T-cell (primary cell): ENCODE results near the gene PSENEN. TPM values are rescaled to one million over a fixed set of nuclear protein-coding genes. Genes with fewer than 3 reads are reported as not detected.

ENCODE experiments used
- ATAC-seq, 4 experiments: fragments of 200-7000 bp in 3 of 4; fragments of 150-1000 bp in 1 of 4; cut with Tn5 transposase; replicated peaks in 1 of 4; 1 replicate in 3 of 4; 2 replicates in 1 of 4; pipeline ENCODE4 v1.10.0; 2021; ENCODE audit warnings: moderate library complexity in 3 of 4, mild to moderate bottlenecking in 2 of 4, moderate number of reproducible peaks in 1 of 4
- CTCF ChIA-PET, 2 donors: fragments of 300-600 bp; sonication (Branson Sonifier 250); formaldehyde crosslinking; loops; one replicate each; lab custom pipeline; 2022; ENCODE audit warnings: antibody characterized with exemption in 2 of 2; lab: Charles Lee
- POLR2A ChIA-PET, 2 donors: fragments of 300-600 bp; sonication (Branson Sonifier 250); formaldehyde crosslinking; loops; one replicate each; lab custom pipeline; 2022; ENCODE audit warnings: antibody characterized with exemption in 2 of 2; lab: Charles Lee
- DNase-seq, 35 experiments: peaks; one replicate each; pipeline versions ENCODE4 v3.0.0 to v3.0.0-alpha.2; 2013 to 2023
- H3K27ac ChIP-seq: one replicate; pipeline ENCODE4 v1.5.1; 2013; ENCODE audit warnings: low read length
- H3K27me3 ChIP-seq, 2 experiments: replicated peaks in 1 of 2; 1 replicate in 1 of 2; 2 replicates in 1 of 2; pipeline versions ENCODE4 v1.6.1 to v1.7.0; 2013; ENCODE audit warnings: low read length in 1 of 2, mixed read lengths in 1 of 2; ENCODE audit not compliant: control insufficient read depth in 2 of 2, insufficient read depth in 2 of 2; ENCODE audit errors: extremely low read depth in 1 of 2
- H3K36me3 ChIP-seq, 2 donors: 1 replicate in 1 of 2; 2 replicates in 1 of 2; pipeline versions ENCODE4 v1.6.1 to v1.7.0; 2013; ENCODE audit warnings: low read length in 1 of 2; ENCODE audit not compliant: control insufficient read depth in 2 of 2, insufficient read depth in 1 of 2; ENCODE audit errors: extremely low read depth in 1 of 2
- H3K4me1 ChIP-seq, 2 experiments: 1 replicate in 1 of 2; 2 replicates in 1 of 2; pipeline versions ENCODE4 v1.6.1 to v1.7.0; 2013; ENCODE audit warnings: low read length in 2 of 2, mixed read lengths in 1 of 2; ENCODE audit not compliant: insufficient read depth in 2 of 2, control insufficient read depth in 1 of 2; ENCODE audit errors: extremely low read depth in 1 of 2
- H3K4me3 ChIP-seq, 2 donors: 1 replicate in 1 of 2; 2 replicates in 1 of 2; pipeline versions ENCODE4 v1.5.1 to v1.7.0; 2013; ENCODE audit warnings: mild to moderate bottlenecking in 2 of 2, low read length in 1 of 2, moderate library complexity in 1 of 2; ENCODE audit not compliant: control insufficient read depth in 1 of 2; ENCODE audit errors: extremely low read depth in 1 of 2
- H3K9me3 ChIP-seq: 2 replicates; pipeline ENCODE4 v1.7.0; 2013
- H3K27ac Mint-ChIP-seq, 2 donors: one replicate each; pipeline ENCODE4 v1.8.0; 2020 to 2021; ENCODE audit warnings: mild to moderate bottlenecking in 2 of 2, mixed read lengths in 2 of 2
- H3K27me3 Mint-ChIP-seq, 2 donors: one replicate each; pipeline ENCODE4 v1.8.0; 2021 to 2022; ENCODE audit warnings: mixed read lengths in 2 of 2
- H3K36me3 Mint-ChIP-seq: one replicate; pipeline ENCODE4 v1.8.0; 2021; ENCODE audit warnings: mixed read lengths
- H3K4me1 Mint-ChIP-seq, 3 donors: one replicate each; pipeline ENCODE4 v1.8.0; 2020 to 2022; ENCODE audit warnings: mixed read lengths in 3 of 3, mild to moderate bottlenecking in 1 of 3
- H3K4me3 Mint-ChIP-seq, 3 donors: one replicate each; pipeline ENCODE4 v1.8.0; 2020 to 2022; ENCODE audit warnings: mild to moderate bottlenecking in 3 of 3, mixed read lengths in 3 of 3, moderate library complexity in 3 of 3
- H3K9me3 Mint-ChIP-seq, 3 donors: one replicate each; pipeline ENCODE4 v1.8.0; 2020 to 2022; ENCODE audit warnings: mixed read lengths in 3 of 3
- WGBS: methylation state at CpG from one replicate; pipeline ENCODE4 v1.1.5; 2013; ENCODE audit warnings: missing lambda C conversion rate; ENCODE audit not compliant: insufficient coverage; 5-methylcytosine and 5-hydroxymethylcytosine counted together
- total RNA-seq, 35 experiments: library from RNA in 6 of 35; stranded (reverse) in 6 of 35; fragments of 120-200 nt in 1 of 35; gene quantifications; one replicate each; pipeline versions ENCODE4 v1.2.1 to v1.2.4 and lab custom pipeline; 2013 to 2026

PSENEN gene
- total RNA-seq, 5 donors from 2014 or later (not counting 1 experiment from before 2014, with no cell fraction given): 21.2 to 33.5 (median 24.5) TPM

GRCh38 chr19:35713904-35714495 is 31.5 kb upstream of the PSENEN start:
- H3K4me3 ChIP-seq: peak overlapping the region; percentile 30 to 52

GRCh38 chr19:35714601-35715354 is 30.7 kb upstream of the PSENEN start:
- POLR2A ChIA-PET: no interaction called here
- Histone ChIP-seq H3K4me3 (no peak overlapping the region), H3K27ac (peak overlapping the region; percentile 28), H3K36me3 (no peaks in the 10 kb centered on the region), H3K9me3 (no peaks in the 10 kb centered on the region), H3K27me3 (no peaks in the 10 kb centered on the region), H3K4me1 (peaks cover 16 to 86% of the 10 kb centered on the region in 2 experiments)
- Mint-ChIP-seq H3K27me3 (no peaks in the 10 kb centered on the region), H3K36me3 (peaks cover 3% of the 10 kb centered on the region), H3K4me3 (peak overlapping the region; percentile 29 to 100 (median 58)), H3K27ac (peak overlapping the region; percentile 85 to 94), H3K4me1 (peaks cover 63 to 74% (median 71%) of the 10 kb centered on the region in 3 donors), H3K9me3 (no peaks in the 10 kb centered on the region)
- ATAC-seq: no peak
- CTCF ChIA-PET: interaction anchor here in 1 of 2 donors (1.0 kb wide), 2 partner anchors 12 to 33 kb away, joined by 3 read pairs; partner anchors contain the start of gene LIN37
- DNase-seq: no peak
- 49% methylated on average over 11 of the region's 14 CpGs for WGBS

More at GRCh38 chr19:35713904-35714495, 31.5 kb upstream of the PSENEN start:
- DNase-seq (peak in 1 of 35 experiments; percentile 32), ATAC-seq (no peak)
- ChIA-PET POLR2A (interaction anchor here in 1 of 2 donors (0.6 kb wide), 1 partner anchor 21 kb away, joined by 11 read pairs; no protein-coding TSS in a partner anchor), CTCF (interaction anchor here in 1 of 2 donors (0.8 to 1.0 kb wide), 3 partner anchors 12 to 34 kb away, joined by 3 to 5 read pairs (median 3); partner anchors contain the start of gene LIN37)
- Histone ChIP-seq H3K36me3 (no peaks in the 10 kb centered on the region), H3K4me1 (peaks cover 15 to 78% of the 10 kb centered on the region in 2 experiments), H3K9me3 (no peaks in the 10 kb centered on the region), H3K27me3 (no peaks in the 10 kb centered on the region), H3K27ac (peak overlapping the region; percentile 52)
- peak overlapping the region; percentile 29 to 100 (median 58) for H3K4me3 Mint-ChIP-seq
- WGBS: 54% methylated on average over 9 of the region's 12 CpGs
- peaks cover 56 to 67% (median 64%) of the 10 kb centered on the region in 3 donors for H3K4me1 Mint-ChIP-seq
- H3K27ac Mint-ChIP-seq: peak overlapping the region; percentile 85 to 94
- H3K9me3 Mint-ChIP-seq: no peaks in the 10 kb centered on the region
- no peaks in the 10 kb centered on the region for H3K36me3 Mint-ChIP-seq
- no peaks in the 10 kb centered on the region for H3K27me3 Mint-ChIP-seq

- Histone ChIP-seq H3K4me3 (no peak overlapping the region), H3K27me3 (no peaks in the 10 kb centered on the region), H3K9me3 (no peaks in the 10 kb centered on the region), H3K27ac (peak overlapping the region; percentile 74), H3K36me3 (peaks cover 0 to 4% of the 10 kb centered on the region in 2 donors), H3K4me1 (peaks cover 16 to 88% of the 10 kb centered on the region in 2 experiments)
- Mint-ChIP-seq H3K36me3 (peaks cover 7% of the 10 kb centered on the region), H3K4me3 (peak overlapping the region in 1 of 3 donors; percentile 100), H3K27me3 (no peaks in the 10 kb centered on the region), H3K4me1 (peaks cover 68 to 76% (median 72%) of the 10 kb centered on the region in 3 donors), H3K27ac (peak overlapping the region in 1 of 2 donors; percentile 94), H3K9me3 (no peaks in the 10 kb centered on the region)
- CTCF ChIA-PET: interaction anchor here in 1 of 2 donors (0.7 kb wide), 1 partner anchor 21 kb away, joined by 3 read pairs; no protein-coding TSS in a partner anchor
- WGBS: 76% methylated on average over 3 of the region's 7 CpGs
- ATAC-seq: no peak
- DNase-seq: no peak
- POLR2A ChIA-PET: no interaction called here
Observed at GRCh38 chr19:35715355-35715809, 30.1 kb upstream of the PSENEN start.

GRCh38 chr19:35715981-35716800 is 29.3 kb upstream of the PSENEN start:
- H3K4me1 Mint-ChIP-seq: peaks cover 65 to 70% (median 66%) of the 10 kb centered on the region in 3 donors

GRCh38 chr19:35716801-35717664 is 28.4 kb upstream of the PSENEN start:
- Mint-ChIP-seq H3K4me1 (peaks cover 61 to 68% (median 67%) of the 10 kb centered on the region in 3 donors), H3K4me3 (peak overlapping the region; percentile 90 to 100 (median 91)), H3K27me3 (no peaks in the 10 kb centered on the region), H3K36me3 (peaks cover 11% of the 10 kb centered on the region), H3K27ac (peak overlapping the region; percentile 94), H3K9me3 (no peaks in the 10 kb centered on the region)
- Histone ChIP-seq H3K27me3 (no peaks in the 10 kb centered on the region), H3K4me1 (peaks cover 16 to 73% of the 10 kb centered on the region in 2 experiments), H3K27ac (peak overlapping the region; percentile 74), H3K36me3 (peaks cover 11 to 15% of the 10 kb centered on the region in 2 donors), H3K4me3 (peak overlapping the region; percentile 84 to 85), H3K9me3 (no peaks in the 10 kb centered on the region)
- ATAC-seq (peak; percentile 83 to 88 (median 86)), DNase-seq (peak; percentile 89 to 99 (median 97))
- ChIA-PET CTCF (no interaction called here), POLR2A (no interaction called here)
- WGBS: under 1% methylated on average over 65 of the region's 77 CpGs

More at GRCh38 chr19:35715981-35716800, 29.3 kb upstream of the PSENEN start:
- Histone ChIP-seq H3K27ac (peak overlapping the region; percentile 74), H3K4me1 (peaks cover 16 to 79% of the 10 kb centered on the region in 2 experiments), H3K27me3 (no peaks in the 10 kb centered on the region), H3K36me3 (peaks cover 4 to 9% of the 10 kb centered on the region in 2 donors), H3K9me3 (no peaks in the 10 kb centered on the region), H3K4me3 (peak overlapping the region; percentile 84 to 85)
- H3K36me3 Mint-ChIP-seq: peaks cover 7% of the 10 kb centered on the region
- CTCF ChIA-PET: interaction anchor here in 1 of 2 donors (0.7 kb wide), 1 partner anchor 22 kb away, joined by 3 read pairs; no protein-coding TSS in a partner anchor
- DNase-seq (peak in 2 of 35 experiments; percentile 20 to 50), ATAC-seq (no peak)
- H3K4me3 Mint-ChIP-seq: peak overlapping the region; percentile 90 to 100 (median 91)
- POLR2A ChIA-PET: no interaction called here
- no peaks in the 10 kb centered on the region for H3K27me3 Mint-ChIP-seq
- WGBS: 4% methylated on average over 49 of the region's 52 CpGs
- H3K9me3 Mint-ChIP-seq: no peaks in the 10 kb centered on the region
- H3K27ac Mint-ChIP-seq: peak overlapping the region; percentile 94
